22Rv1 (cell line): ENCODE results near the gene PKNOX2.

ENCODE experiments used
- H3K27ac ChIP-seq: fragments of 450-650 bp; 2 replicates; pipeline ENCODE4 v1.5.1; 2017
- CTCF ChIP-seq: fragments of 450-650 bp; IDR thresholded peaks from 2 replicates; pipeline ENCODE4 v1.5.1; 2017; ENCODE audit warnings: mild to moderate bottlenecking
- ZFX ChIP-seq: fragments of 450-650 bp; IDR thresholded peaks from 2 replicates; pipeline ENCODE4 v1.6.1; 2017; ENCODE audit warnings: antibody characterized with exemption, borderline replicate concordance

The PKNOX2 gene

DNA sequence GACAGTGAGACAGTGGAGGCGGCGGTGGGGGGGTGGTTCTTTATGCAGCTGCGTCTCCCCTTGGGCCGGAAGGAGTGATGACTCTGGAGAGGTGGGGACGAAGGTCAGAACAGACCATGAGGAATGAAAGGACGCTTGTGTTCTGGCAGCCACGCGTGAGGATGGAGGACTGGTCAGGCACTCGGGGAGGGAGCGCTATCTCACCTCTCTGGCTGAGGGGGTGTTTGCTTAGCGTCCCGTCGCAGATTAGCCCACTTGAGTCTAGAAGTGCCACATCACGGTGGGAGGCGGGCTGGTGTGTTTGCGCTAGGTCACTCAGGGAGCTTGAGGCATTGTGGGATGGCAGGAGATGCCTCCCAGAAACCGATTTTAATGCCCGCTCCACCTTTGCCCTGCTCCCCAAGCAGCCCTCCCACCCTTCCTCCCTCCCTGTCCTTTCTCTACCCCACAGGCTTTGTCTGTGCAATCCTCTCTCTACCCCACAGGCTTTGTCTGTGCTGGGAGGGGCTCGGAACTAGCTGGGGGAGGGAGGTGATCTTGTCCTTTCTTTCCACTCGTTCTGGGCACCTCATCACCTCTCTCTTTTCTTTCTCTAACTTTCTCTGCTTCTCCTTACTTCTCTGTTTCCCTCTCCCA, 97.8 kb downstream of the PKNOX2 start:
- TF ChIP-seq CTCF (no peak), ZFX (no peak)
- H3K27ac ChIP-seq: no peak overlapping the region

DNA sequence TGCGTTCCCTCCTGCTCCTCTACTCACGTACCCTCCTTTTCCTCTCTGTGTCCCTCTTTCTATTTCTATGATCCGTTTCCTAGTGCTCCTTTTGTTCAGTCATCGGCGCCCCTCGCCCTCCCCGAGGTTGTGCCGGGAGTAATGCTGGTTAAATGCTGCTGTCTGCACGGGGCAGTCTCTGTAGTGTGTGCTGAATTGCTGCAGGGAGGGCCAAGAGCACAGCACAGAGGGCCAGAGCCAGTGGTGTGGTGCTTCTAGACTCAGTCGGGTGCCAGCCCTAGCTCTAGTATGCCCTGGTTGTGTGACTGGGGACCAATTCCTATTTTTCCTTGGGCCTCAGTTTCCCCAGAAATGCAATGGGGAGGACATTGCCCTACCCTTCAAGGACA, 98.3 kb downstream of the PKNOX2 start:
- H3K27ac ChIP-seq: no peak overlapping the region
- TF ChIP-seq CTCF: no peak
- TF ChIP-seq ZFX: no peak

- H3K27ac ChIP-seq: no peak overlapping the region
- no peak for TF ChIP-seq CTCF
- TF ChIP-seq ZFX: no peak
Measured at GRCh38 chr11:125263268-125263790, 98.8 kb downstream of the PKNOX2 start.

DNA sequence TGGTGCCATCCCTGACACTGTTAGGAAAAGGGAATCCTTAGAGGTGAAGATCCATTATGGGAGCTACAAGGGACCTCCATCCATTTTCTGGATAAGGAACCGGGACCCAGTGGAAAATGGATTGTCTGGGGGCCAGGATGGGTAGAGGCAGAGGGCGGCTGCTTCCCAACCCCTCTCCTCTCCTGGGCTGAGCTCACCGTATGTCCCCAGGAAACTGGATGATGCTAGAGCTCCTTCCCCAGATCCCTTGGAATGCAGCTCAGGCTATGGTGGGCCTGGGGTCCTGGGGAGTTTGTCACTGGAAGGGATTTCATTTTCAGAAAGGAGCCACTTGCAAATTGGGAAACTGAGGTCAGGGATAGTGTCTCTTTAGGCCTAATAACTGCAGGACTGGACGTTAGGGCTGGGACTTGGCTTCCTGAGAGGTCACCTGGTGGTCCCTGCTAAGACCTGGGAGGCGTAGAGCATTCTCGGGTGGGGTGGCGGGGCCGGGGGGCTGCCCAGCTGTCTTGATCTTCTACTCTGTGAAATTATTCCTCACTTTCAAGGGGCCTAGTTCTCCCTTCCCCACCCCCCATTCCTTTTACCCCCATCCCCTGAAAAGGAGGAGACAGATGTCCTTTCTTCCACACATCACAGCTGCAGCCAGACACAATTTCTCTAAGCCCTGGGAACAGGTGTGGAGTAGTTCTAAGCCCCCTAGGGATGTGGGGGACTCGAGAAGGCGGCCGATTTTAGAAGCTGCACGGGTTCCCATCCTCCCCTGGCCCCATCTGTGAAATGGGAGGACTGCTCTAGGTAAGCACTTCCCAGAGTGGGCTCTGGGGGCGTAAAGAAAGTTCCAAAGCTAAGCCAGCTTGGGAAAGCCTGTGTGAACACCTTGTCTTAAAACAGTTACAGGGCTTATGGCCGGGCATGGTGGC, 99.8 kb downstream of the PKNOX2 start:
- H3K27ac ChIP-seq: no peak overlapping the region
- TF ChIP-seq ZFX: no peak
- no peak for TF ChIP-seq CTCF

DNA sequence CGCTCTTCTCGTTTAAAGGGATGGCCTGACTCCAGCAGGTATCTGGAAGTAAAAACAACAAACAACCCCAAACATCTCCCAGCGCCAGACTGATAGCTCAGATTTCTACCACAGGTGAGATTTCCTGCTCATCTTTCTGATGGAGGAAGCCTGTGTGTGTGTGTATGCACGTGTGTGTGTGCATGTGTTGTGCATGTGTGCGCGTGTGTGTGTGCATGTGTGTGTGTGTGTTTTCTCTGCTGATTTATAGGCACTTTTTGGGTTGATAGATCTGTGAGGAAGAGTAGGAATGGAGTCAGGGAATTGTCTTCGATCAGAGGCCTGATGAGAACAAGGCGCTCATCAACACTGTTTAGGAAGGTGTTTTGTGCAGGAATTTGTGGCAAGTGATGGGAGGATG, 103.0 kb downstream of the PKNOX2 start:
- no peak overlapping the region for H3K27ac ChIP-seq
- no peak for TF ChIP-seq ZFX

DNA sequence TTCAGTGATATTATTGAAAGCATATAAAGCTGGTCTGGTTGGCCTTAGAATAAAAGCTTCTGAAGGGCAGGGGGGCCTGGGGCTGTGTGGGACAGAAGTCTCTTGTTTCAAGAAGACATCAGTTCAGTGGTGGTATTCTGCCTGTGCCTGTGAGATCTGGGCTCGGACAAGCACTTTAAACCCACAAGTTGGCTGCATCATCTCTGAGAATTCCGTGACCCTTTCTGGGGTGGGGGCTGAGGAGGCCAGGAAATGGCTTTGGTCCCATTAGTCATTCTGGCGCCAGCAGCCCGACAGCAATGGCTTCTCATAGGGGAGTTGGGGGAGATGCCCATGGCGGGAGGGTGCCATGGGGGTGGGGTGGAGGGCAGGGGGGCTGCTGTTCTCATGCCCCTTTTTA, 104.1 kb downstream of the PKNOX2 start:
- H3K27ac ChIP-seq: no peak overlapping the region
- TF ChIP-seq ZFX (no peak), CTCF (no peak)

DNA sequence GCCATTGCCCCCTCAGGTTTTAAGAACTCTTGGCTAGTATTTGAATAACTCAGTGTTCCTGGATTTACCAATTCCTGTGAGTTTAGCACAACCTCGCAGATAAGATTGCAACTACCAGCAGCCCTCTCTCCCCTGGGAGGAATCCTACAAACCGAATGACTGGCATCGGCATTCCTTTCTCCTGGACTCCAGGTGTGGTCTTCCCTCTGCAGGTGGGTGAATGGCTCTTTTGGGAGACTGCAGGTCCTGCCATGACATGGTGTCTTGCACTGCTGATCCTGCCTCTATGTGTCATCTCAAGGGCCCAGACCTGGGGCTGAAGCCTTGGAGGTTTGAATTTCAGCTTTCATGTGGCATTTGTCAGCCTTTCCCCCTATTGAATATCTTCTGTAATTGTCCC, 105.6 kb downstream of the PKNOX2 start:
- H3K27ac ChIP-seq: no peak overlapping the region
- TF ChIP-seq CTCF (no peak), ZFX (no peak)
